GM23338 (cell line): Measurements from ENCODE around the gene ARHGDIA. TPM values are rescaled to one million over a fixed set of nuclear protein-coding genes. Genes with fewer than 3 reads are reported as not detected.
A peak's percentile ranks its signal among the peaks of the same experiment; 100 is the strongest.

Experiments used
- ATAC-seq: fragments of 200-7000 bp; cut with Tn5 transposase; 3 replicates; pipeline ENCODE4 v1.9.1; 2020
- DNase-seq: peaks from one replicate; pipeline ENCODE4 v3.0.0-alpha.2; 2015; ENCODE audit warnings: low spot score
- H2AFZ ChIP-seq: fragments of 200-600 bp; sonication (generic); 2 replicates; pipeline ENCODE4 v1.8.0; 2016; ENCODE audit warnings: antibody characterized with exemption, mild to moderate bottlenecking, moderate library complexity
- H3F3A ChIP-seq: fragments of 200-600 bp; sonication (generic); replicated peaks from 2 replicates; pipeline ENCODE4 v1.8.0; 2017; ENCODE audit warnings: antibody characterized with exemption, mixed run types, low read depth
- H3K27ac ChIP-seq: fragments of 200-600 bp; sonication (generic); 2 replicates; pipeline ENCODE4 v1.6.1; 2016; ENCODE audit warnings: low read depth
- H3K27me3 ChIP-seq: fragments of 200-600 bp; sonication (generic); 2 replicates; pipeline ENCODE4 v1.8.0; 2016; ENCODE audit warnings: mild to moderate bottlenecking, mixed run types, moderate library complexity; ENCODE audit not compliant: insufficient read depth
- H3K36me3 ChIP-seq: fragments of 200-600 bp; sonication (generic); 2 replicates; pipeline ENCODE4 v1.8.0; 2016; ENCODE audit warnings: mild to moderate bottlenecking; ENCODE audit not compliant: insufficient read depth
- H3K4me1 ChIP-seq: fragments of 200-600 bp; sonication (generic); 2 replicates; pipeline ENCODE4 v1.8.0; 2016; ENCODE audit warnings: mild to moderate bottlenecking, moderate library complexity; ENCODE audit not compliant: insufficient read depth
- H3K4me2 ChIP-seq: fragments of 200-600 bp; sonication (generic); 2 replicates; pipeline ENCODE4 v1.7.1; 2017; ENCODE audit warnings: mixed run types
- H3K4me3 ChIP-seq: fragments of 200-600 bp; sonication (generic); 2 replicates; pipeline ENCODE4 v1.6.1; 2016; ENCODE audit warnings: mixed run types
- H3K79me2 ChIP-seq: fragments of 200-600 bp; sonication (generic); replicated peaks from 2 replicates; pipeline ENCODE4 v1.8.0; 2017; ENCODE audit warnings: mild to moderate bottlenecking; ENCODE audit not compliant: insufficient read depth
- H3K9me2 ChIP-seq: fragments of 200-600 bp; sonication (generic); 2 replicates; pipeline ENCODE4 v1.8.0; 2017; ENCODE audit not compliant: insufficient read depth
- H4K20me1 ChIP-seq: fragments of 200-600 bp; sonication (generic); replicated peaks from 2 replicates; pipeline ENCODE4 v1.8.0; 2017; ENCODE audit warnings: mild to moderate bottlenecking; ENCODE audit not compliant: insufficient read depth
- H3K27ac Mint-ChIP-seq: 2 replicates; pipeline ENCODE4 v1.8.0; 2020; ENCODE audit warnings: inconsistent platforms, mild to moderate bottlenecking, moderate library complexity, mixed read lengths
- H3K27me3 Mint-ChIP-seq: 3 replicates; pipeline ENCODE4 v1.8.0; 2022; ENCODE audit warnings: low read depth, mild to moderate bottlenecking, moderate library complexity, mixed read lengths, inconsistent platforms; ENCODE audit not compliant: insufficient read depth, poor library complexity
- H3K36me3 Mint-ChIP-seq: 3 replicates; pipeline ENCODE4 v1.8.0; 2021; ENCODE audit warnings: low read depth, mild to moderate bottlenecking, inconsistent platforms, moderate library complexity, mixed read lengths
- H3K4me1 Mint-ChIP-seq: 3 replicates; pipeline ENCODE4 v1.8.0; 2020; ENCODE audit warnings: mild to moderate bottlenecking, inconsistent platforms, mixed read lengths
- H3K4me3 Mint-ChIP-seq: 3 replicates; pipeline ENCODE4 v1.8.0; 2021; ENCODE audit warnings: moderate library complexity, mild to moderate bottlenecking, inconsistent platforms, mixed read lengths
- H3K9me3 Mint-ChIP-seq: 3 replicates; pipeline ENCODE4 v1.8.0; 2020; ENCODE audit warnings: moderate library complexity, mild to moderate bottlenecking, inconsistent platforms, mixed read lengths
- EZH2 ChIP-seq: fragments of 200-600 bp; sonication (generic); IDR thresholded peaks from one replicate; pipeline ENCODE4 v1.8.0; 2017; ENCODE audit warnings: antibody characterized with exemption, mild to moderate bottlenecking, low read depth; ENCODE audit not compliant: unreplicated experiment
- JUNB ChIP-seq: IDR thresholded peaks from one replicate; pipeline ENCODE4 v1.6.1; 2016; ENCODE audit warnings: antibody characterized with exemption; ENCODE audit not compliant: unreplicated experiment
- NANOG ChIP-seq: IDR thresholded peaks from 2 replicates; pipeline ENCODE4 v1.6.1; 2016; ENCODE audit warnings: antibody characterized with exemption, borderline replicate concordance
- STAT1 ChIP-seq: IDR thresholded peaks from one replicate; pipeline ENCODE4 v1.6.1; 2016; ENCODE audit warnings: antibody characterized with exemption; ENCODE audit not compliant: unreplicated experiment
- ZNF331 ChIP-seq: fragments of 250-450 bp; sonication (Bioruptor Pico); IDR thresholded peaks from 2 replicates; pipeline ENCODE4 v1.5.0; 2020; ENCODE audit warnings: low read depth, mild to moderate bottlenecking, moderate library complexity
- polyA plus RNA-seq: library from polyadenylated mRNA; unstranded; fragments of >200 nt; fragmentation: Nextera tagmentation; extraction: Ambion mirVana; gene quantifications from 2 replicates; pipeline ENCODE4 v1.2.1, GENCODE V29; 2016
- total RNA-seq: library from RNA; depleted of rRNA; stranded (reverse); fragments of >200 nt; shearing (Covaris generic); gene quantifications from 2 replicates; pipeline ENCODE4 v1.2.3, GENCODE V29; 2014
- TF ChIP-seq, protein P1 (sequence below), 2 experiments: fragments of 200-600 bp in 1 of 2; sonication (generic) in 1 of 2; conservative IDR thresholded peaks; 2 replicates each; pipeline versions ENCODE4 v1.5.1 to v1.6.1; 2016 to 2017; ENCODE audit warnings: antibody characterized with exemption in 2 of 2, low read depth in 2 of 2, mild to moderate bottlenecking in 2 of 2, moderate library complexity in 1 of 2
- TF ChIP-seq, protein P2 (sequence below): IDR thresholded peaks from 2 replicates; pipeline ENCODE4 v1.6.1; 2016; ENCODE audit warnings: antibody characterized with exemption
- TF ChIP-seq, protein P3 (sequence below): IDR thresholded peaks from one replicate; pipeline ENCODE4 v1.6.1; 2018; ENCODE audit warnings: antibody characterized with exemption; ENCODE audit not compliant: unreplicated experiment

The ARHGDIA gene
- total and polyA plus RNA-seq, 2 experiments from 2014 or later = 125 to 140 TPM

DNA sequence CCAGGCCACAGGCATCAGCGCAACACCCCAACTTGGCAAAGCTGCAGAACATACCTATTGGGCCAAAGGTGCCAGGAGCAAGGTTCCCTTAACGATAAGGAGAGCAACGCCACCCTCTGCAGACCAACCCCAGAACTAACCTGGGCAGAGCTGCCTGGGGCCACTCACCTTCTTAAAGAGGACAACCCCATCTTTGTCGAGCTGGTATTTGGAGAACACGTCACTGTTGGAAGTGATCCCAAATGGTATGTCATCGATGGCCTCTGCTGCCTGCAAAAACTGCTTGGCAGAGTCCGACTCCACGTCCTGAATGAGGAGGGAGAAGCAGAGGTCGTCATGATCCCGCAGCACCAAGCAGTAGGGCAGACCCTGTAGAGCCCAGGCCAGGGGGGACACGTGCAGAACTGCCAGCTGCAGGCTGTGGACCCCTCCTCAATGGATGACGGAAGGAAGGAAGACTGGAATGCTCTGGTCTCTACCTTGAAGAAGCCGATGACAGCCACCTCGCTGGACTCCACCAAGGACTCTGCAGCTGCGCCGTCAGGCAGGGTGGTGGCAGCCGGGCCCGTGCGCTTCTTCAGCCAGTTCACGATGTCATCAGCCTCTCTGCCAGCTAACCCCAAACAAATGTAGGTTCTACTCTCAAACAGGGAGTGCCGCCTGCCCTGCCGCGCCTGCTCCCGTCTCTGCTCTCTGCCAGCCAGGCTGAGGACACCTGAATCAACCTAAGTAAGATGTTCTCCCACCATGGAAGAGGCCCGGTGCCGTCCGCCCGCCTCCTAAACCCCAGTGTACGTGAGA, 16.0 kb downstream of the ARHGDIA start:
- Histone ChIP-seq H3K27me3 (no peaks in the 10 kb centered on the region), H3K36me3 (peaks cover 7% of the 10 kb centered on the region), H3K79me2 (peaks cover 47% of the 10 kb centered on the region), H3K9me2 (no peaks in the 10 kb centered on the region), H3F3A (peaks cover 30% of the 10 kb centered on the region), H3K27ac (no peak overlapping the region), H3K4me2 (no peak overlapping the region), H2AFZ (no peak overlapping the region), H3K4me3 (no peak overlapping the region), H3K4me1 (peaks cover 10% of the 10 kb centered on the region; the same call in 1 of the 2 replicates), H4K20me1 (peaks cover 29% of the 10 kb centered on the region)
- no peak for TF ChIP-seq STAT1
- TF ChIP-seq, protein P1, sequence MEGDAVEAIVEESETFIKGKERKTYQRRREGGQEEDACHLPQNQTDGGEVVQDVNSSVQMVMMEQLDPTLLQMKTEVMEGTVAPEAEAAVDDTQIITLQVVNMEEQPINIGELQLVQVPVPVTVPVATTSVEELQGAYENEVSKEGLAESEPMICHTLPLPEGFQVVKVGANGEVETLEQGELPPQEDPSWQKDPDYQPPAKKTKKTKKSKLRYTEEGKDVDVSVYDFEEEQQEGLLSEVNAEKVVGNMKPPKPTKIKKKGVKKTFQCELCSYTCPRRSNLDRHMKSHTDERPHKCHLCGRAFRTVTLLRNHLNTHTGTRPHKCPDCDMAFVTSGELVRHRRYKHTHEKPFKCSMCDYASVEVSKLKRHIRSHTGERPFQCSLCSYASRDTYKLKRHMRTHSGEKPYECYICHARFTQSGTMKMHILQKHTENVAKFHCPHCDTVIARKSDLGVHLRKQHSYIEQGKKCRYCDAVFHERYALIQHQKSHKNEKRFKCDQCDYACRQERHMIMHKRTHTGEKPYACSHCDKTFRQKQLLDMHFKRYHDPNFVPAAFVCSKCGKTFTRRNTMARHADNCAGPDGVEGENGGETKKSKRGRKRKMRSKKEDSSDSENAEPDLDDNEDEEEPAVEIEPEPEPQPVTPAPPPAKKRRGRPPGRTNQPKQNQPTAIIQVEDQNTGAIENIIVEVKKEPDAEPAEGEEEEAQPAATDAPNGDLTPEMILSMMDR (conservative IDR thresholded peaks at IDR 0.05; ENCODE audit: low read depth in 2 of 2) = peak; percentile 26 to 48; a peak in 3 of 4 replicates
- Mint-ChIP-seq H3K27me3 (peaks cover 10% of the 10 kb centered on the region), H3K4me3 (no peak overlapping the region), H3K9me3 (no peaks in the 10 kb centered on the region; the same call in 2 of the 3 replicates), H3K27ac (no peak overlapping the region), H3K36me3 (peaks cover 67% of the 10 kb centered on the region), H3K4me1 (peaks cover 5% of the 10 kb centered on the region)
- DNase-seq (peak; percentile 42), ATAC-seq (peak; percentile 72)

DNA sequence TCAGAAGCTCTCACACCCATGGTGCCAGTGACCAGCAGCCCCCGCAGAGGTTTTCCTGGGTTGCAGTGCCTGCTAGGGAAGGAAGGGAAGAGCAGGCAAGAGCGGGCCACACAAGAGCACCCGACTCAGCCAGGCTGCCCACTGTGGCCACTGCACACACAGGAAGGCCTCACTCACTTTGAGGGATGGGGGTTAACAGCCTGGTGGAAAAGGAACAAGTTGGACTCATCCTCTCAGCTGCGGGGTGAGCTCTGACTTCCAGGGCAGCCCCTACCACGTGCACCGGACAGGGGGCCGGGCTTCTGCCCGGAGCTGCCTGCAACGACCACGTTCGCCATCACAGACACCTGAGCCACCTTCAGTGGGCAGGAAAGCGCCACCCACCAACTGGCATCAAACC, 18.9 kb downstream of the ARHGDIA start:
- Mint-ChIP-seq H3K36me3 (peaks cover 55% of the 10 kb centered on the region), H3K27ac (no peak overlapping the region), H3K4me3 (no peak overlapping the region), H3K9me3 (no peaks in the 10 kb centered on the region; the same call in 2 of the 3 replicates), H3K4me1 (no peaks in the 10 kb centered on the region), H3K27me3 (peaks cover 5% of the 10 kb centered on the region)
- H3K79me2 ChIP-seq = peaks cover 20% of the 10 kb centered on the region; the same call in 1 of the 2 replicates
- H3K4me3 ChIP-seq = no peak overlapping the region
- no peaks in the 10 kb centered on the region for H3K4me1 ChIP-seq
- no peaks in the 10 kb centered on the region for H3K27me3 ChIP-seq
- peaks cover 7% of the 10 kb centered on the region; the same call in 1 of the 2 replicates for H3K36me3 ChIP-seq
- H2AFZ ChIP-seq = no peak overlapping the region
- H3F3A ChIP-seq = peaks cover 11% of the 10 kb centered on the region
- ATAC-seq (no peak), DNase-seq (no peak)
- peaks cover 16% of the 10 kb centered on the region for H4K20me1 ChIP-seq
- H3K9me2 ChIP-seq = no peaks in the 10 kb centered on the region
- no peak overlapping the region for H3K27ac ChIP-seq
- no peak overlapping the region for H3K4me2 ChIP-seq
- TF ChIP-seq, protein P2, sequence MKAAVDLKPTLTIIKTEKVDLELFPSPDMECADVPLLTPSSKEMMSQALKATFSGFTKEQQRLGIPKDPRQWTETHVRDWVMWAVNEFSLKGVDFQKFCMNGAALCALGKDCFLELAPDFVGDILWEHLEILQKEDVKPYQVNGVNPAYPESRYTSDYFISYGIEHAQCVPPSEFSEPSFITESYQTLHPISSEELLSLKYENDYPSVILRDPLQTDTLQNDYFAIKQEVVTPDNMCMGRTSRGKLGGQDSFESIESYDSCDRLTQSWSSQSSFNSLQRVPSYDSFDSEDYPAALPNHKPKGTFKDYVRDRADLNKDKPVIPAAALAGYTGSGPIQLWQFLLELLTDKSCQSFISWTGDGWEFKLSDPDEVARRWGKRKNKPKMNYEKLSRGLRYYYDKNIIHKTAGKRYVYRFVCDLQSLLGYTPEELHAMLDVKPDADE = no peak
- no peak for TF ChIP-seq JUNB
- TF ChIP-seq ZNF331 (CRISPR knock-in tag) = no peak
- TF ChIP-seq EZH2 = no peak
- TF ChIP-seq, protein P3, sequence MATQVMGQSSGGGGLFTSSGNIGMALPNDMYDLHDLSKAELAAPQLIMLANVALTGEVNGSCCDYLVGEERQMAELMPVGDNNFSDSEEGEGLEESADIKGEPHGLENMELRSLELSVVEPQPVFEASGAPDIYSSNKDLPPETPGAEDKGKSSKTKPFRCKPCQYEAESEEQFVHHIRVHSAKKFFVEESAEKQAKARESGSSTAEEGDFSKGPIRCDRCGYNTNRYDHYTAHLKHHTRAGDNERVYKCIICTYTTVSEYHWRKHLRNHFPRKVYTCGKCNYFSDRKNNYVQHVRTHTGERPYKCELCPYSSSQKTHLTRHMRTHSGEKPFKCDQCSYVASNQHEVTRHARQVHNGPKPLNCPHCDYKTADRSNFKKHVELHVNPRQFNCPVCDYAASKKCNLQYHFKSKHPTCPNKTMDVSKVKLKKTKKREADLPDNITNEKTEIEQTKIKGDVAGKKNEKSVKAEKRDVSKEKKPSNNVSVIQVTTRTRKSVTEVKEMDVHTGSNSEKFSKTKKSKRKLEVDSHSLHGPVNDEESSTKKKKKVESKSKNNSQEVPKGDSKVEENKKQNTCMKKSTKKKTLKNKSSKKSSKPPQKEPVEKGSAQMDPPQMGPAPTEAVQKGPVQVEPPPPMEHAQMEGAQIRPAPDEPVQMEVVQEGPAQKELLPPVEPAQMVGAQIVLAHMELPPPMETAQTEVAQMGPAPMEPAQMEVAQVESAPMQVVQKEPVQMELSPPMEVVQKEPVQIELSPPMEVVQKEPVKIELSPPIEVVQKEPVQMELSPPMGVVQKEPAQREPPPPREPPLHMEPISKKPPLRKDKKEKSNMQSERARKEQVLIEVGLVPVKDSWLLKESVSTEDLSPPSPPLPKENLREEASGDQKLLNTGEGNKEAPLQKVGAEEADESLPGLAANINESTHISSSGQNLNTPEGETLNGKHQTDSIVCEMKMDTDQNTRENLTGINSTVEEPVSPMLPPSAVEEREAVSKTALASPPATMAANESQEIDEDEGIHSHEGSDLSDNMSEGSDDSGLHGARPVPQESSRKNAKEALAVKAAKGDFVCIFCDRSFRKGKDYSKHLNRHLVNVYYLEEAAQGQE = no peak
- no peak for TF ChIP-seq NANOG
